MM.1S (cell line): ENCODE measurements around the gene AKAP13.

ENCODE experiments used
- DNase-seq: peaks from one replicate; pipeline ENCODE4 v3.0.0-alpha.2; 2015
- H2AFZ ChIP-seq: fragments of 300-600 bp; sonication (generic); 2 replicates; pipeline ENCODE4 v1.6.0; 2016; ENCODE audit warnings: antibody characterized with exemption, low read length
- H3F3A ChIP-seq: fragments of 300-600 bp; sonication (generic); 2 replicates; pipeline ENCODE4 v1.6.1; 2016; ENCODE audit warnings: mild to moderate bottlenecking, antibody characterized with exemption, low read length, moderate library complexity, mixed read lengths; ENCODE audit not compliant: insufficient read depth
- H3K27ac ChIP-seq: fragments of 300-600 bp; sonication (generic); 2 replicates; pipeline ENCODE4 v1.5.1; 2016; ENCODE audit warnings: mild to moderate bottlenecking, low read length
- H3K27me3 ChIP-seq: fragments of 300-600 bp; sonication (generic); replicated peaks from 2 replicates; pipeline ENCODE4 v1.6.0; 2016; ENCODE audit warnings: low read length; ENCODE audit not compliant: insufficient read depth
- H3K36me3 ChIP-seq: fragments of 300-600 bp; sonication (generic); replicated peaks from 2 replicates; pipeline ENCODE4 v1.6.1; 2016; ENCODE audit warnings: mild to moderate bottlenecking, low read length, mixed read lengths; ENCODE audit not compliant: insufficient read depth
- H3K4me1 ChIP-seq: fragments of 300-600 bp; sonication (generic); 2 replicates; pipeline ENCODE4 v1.6.1; 2016; ENCODE audit warnings: low read length, mixed read lengths
- H3K4me2 ChIP-seq: fragments of 300-600 bp; sonication (generic); 2 replicates; pipeline ENCODE4 v1.6.0; 2016; ENCODE audit warnings: low read depth, low read length
- H3K4me3 ChIP-seq: fragments of 300-600 bp; sonication (generic); 2 replicates; pipeline ENCODE4 v1.5.1; 2016; ENCODE audit warnings: low read length, mixed read lengths
- H3K79me2 ChIP-seq: fragments of 300-600 bp; sonication (generic); 2 replicates; pipeline ENCODE4 v1.6.1; 2016; ENCODE audit warnings: mixed run types, low read length, mixed read lengths
- H3K9ac ChIP-seq: fragments of 300-600 bp; sonication (generic); 2 replicates; pipeline ENCODE4 v1.6.1; 2016; ENCODE audit warnings: low read length, mixed read lengths
- H3K9me2 ChIP-seq: fragments of 300-600 bp; sonication (generic); replicated peaks from 2 replicates; pipeline ENCODE4 v1.6.1; 2016; ENCODE audit warnings: mild to moderate bottlenecking, low read length, mixed read lengths; ENCODE audit not compliant: insufficient read depth
- H3K9me3 ChIP-seq: fragments of 300-600 bp; sonication (generic); replicated peaks from 2 replicates; pipeline ENCODE4 v1.6.1; 2016; ENCODE audit warnings: mild to moderate bottlenecking, low read length, mixed read lengths; ENCODE audit not compliant: insufficient read depth
- H4K20me1 ChIP-seq: fragments of 300-600 bp; sonication (generic); 2 replicates; pipeline ENCODE4 v1.6.1; 2016; ENCODE audit warnings: mild to moderate bottlenecking, low read length, moderate library complexity, mixed read lengths; ENCODE audit not compliant: insufficient read depth
- EZH2 ChIP-seq: fragments of 300-600 bp; sonication (generic); optimal IDR thresholded peaks from 2 replicates; pipeline ENCODE3; 2017; ENCODE audit warnings: low read depth, mild to moderate bottlenecking, antibody characterized with exemption, low read length, mixed read lengths
- EZH2phosphoT487 ChIP-seq: fragments of 300-600 bp; sonication (generic); IDR thresholded peaks from 2 replicates; pipeline ENCODE4 v1.6.1; 2018; ENCODE audit warnings: antibody characterized with exemption, low read length
- TF ChIP-seq, protein P1 (sequence below): fragments of 300-600 bp; sonication (generic); IDR thresholded peaks from 2 replicates; pipeline ENCODE4 v1.5.1; 2016; ENCODE audit warnings: antibody characterized with exemption, low read length, mixed read lengths

AKAP13 gene

DNA sequence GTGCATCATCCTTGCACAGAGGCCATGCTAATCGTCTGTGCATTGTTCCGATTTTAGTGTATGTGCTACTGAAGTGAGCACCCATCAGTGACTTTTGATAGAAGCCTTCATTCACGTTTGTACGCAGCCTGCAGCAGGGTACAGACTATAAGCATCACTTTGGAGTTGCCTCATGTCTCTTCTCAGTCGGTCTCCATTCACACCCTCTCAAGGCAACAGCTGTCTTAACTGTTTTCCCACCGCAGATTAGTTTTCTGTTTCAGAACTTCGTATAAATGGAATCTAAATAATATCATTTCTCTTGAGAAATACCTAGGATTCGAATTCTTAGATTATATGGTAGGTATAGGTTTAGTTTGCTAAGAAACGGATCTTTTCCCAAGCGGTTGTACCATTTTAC lies 271.1 kb downstream of the AKAP13 start:
- Histone ChIP-seq H3K4me3 (no peak overlapping the region), H4K20me1 (no peaks in the 10 kb centered on the region), H3K79me2 (no peaks in the 10 kb centered on the region), H3K27me3 (no peaks in the 10 kb centered on the region), H3K4me1 (no peaks in the 10 kb centered on the region), H3K9me3 (no peaks in the 10 kb centered on the region), H2AFZ (no peak overlapping the region), H3K27ac (no peak overlapping the region), H3K9ac (no peak overlapping the region), H3K9me2 (no peaks in the 10 kb centered on the region), H3K4me2 (no peak overlapping the region), H3K36me3 (no peaks in the 10 kb centered on the region), H3F3A (no peaks in the 10 kb centered on the region)
- DNase-seq, result no peak
- TF ChIP-seq, protein P1, sequence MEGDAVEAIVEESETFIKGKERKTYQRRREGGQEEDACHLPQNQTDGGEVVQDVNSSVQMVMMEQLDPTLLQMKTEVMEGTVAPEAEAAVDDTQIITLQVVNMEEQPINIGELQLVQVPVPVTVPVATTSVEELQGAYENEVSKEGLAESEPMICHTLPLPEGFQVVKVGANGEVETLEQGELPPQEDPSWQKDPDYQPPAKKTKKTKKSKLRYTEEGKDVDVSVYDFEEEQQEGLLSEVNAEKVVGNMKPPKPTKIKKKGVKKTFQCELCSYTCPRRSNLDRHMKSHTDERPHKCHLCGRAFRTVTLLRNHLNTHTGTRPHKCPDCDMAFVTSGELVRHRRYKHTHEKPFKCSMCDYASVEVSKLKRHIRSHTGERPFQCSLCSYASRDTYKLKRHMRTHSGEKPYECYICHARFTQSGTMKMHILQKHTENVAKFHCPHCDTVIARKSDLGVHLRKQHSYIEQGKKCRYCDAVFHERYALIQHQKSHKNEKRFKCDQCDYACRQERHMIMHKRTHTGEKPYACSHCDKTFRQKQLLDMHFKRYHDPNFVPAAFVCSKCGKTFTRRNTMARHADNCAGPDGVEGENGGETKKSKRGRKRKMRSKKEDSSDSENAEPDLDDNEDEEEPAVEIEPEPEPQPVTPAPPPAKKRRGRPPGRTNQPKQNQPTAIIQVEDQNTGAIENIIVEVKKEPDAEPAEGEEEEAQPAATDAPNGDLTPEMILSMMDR, result no peak
- TF ChIP-seq EZH2 (no peak), EZH2phosphoT487 (no peak)

DNA sequence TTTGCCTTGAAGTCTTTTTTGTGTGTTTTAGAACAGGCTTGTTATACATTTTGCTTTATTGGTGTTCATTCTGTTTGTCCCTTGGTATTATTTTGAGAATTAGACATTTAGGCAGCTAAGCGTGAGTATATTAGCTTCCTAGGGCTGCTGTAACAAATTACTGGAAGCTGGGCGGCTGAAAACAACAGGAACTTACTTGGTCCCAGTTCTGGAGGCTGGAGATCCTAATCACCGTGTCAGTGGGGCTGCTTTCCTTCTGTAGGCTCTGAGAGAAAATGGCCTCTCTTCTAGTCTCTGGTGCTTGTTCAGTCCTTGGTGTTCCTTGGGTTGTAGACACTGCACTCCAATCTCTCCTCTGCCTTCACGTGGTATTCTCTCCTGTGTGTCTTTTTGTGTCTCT lies 272.1 kb downstream of the AKAP13 start:
- H4K20me1 ChIP-seq, result no peaks in the 10 kb centered on the region
- H3K9me2 ChIP-seq, result no peaks in the 10 kb centered on the region
- no peak overlapping the region for H3K4me3 ChIP-seq
- no peaks in the 10 kb centered on the region for H3K27me3 ChIP-seq
- H3K9ac ChIP-seq, result no peak overlapping the region
- DNase-seq, result no peak
- no peak for TF ChIP-seq EZH2
- TF ChIP-seq, protein P1, result no peak
- H3K4me1 ChIP-seq, result no peaks in the 10 kb centered on the region
- no peaks in the 10 kb centered on the region for H3K79me2 ChIP-seq
- H3F3A ChIP-seq, result no peaks in the 10 kb centered on the region
- no peaks in the 10 kb centered on the region for H3K36me3 ChIP-seq
- no peak overlapping the region for H3K27ac ChIP-seq
- no peaks in the 10 kb centered on the region for H3K9me3 ChIP-seq
- H2AFZ ChIP-seq, result no peak overlapping the region
- H3K4me2 ChIP-seq, result no peak overlapping the region

DNA sequence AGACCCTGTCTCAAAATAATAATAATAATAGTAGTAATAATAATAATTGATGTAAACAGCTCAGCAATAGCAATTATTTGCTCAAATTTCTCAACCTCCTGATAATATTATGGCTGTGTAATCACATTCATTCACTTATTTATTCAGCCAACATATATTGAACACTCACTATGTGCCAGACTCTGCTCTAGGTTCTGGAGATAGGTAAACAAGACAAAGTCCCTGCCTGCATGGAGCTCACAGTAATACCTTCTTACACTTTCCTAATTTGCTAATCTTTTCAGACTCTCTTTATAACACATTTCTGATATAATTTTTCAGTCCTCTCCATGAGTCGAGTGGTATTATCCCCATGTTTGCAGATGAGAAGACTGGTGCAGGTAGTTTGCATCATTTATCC lies 276.7 kb downstream of the AKAP13 start:
- Histone ChIP-seq H3K36me3 (no peaks in the 10 kb centered on the region), H4K20me1 (no peaks in the 10 kb centered on the region), H3K4me3 (no peak overlapping the region), H3K9me3 (no peaks in the 10 kb centered on the region), H3K9me2 (no peaks in the 10 kb centered on the region), H3K9ac (no peak overlapping the region), H3K79me2 (no peaks in the 10 kb centered on the region), H3K4me1 (no peaks in the 10 kb centered on the region), H3K27ac (no peak overlapping the region), H2AFZ (no peak overlapping the region), H3F3A (no peaks in the 10 kb centered on the region), H3K4me2 (no peak overlapping the region), H3K27me3 (no peaks in the 10 kb centered on the region)
- DNase-seq, result no peak
- TF ChIP-seq, protein P1, result no peak
- TF ChIP-seq EZH2 (no peak), EZH2phosphoT487 (no peak)

DNA sequence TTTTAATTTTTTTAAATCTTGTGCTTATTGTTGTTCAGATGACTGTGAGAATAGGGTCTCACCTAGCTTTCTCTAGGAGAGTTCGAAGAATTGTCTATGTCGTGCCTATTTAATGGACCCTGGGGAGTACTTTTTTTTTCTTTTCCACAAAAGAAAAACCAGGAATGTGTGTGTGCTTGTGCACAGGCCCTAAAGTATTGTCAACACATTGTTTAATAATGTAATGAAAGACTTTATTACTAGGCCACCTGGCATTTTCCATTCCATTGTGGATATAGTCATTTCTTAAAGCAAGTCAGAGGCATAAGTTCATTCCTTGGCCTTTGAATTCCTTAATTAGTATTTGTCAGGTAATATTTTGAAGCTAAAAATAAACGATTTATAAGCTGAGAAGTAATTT lies 278.4 kb downstream of the AKAP13 start:
- H3K9me2 ChIP-seq, result no peaks in the 10 kb centered on the region
- DNase-seq, result no peak

More for the DNA sequence above, 278.4 kb downstream of the AKAP13 start:
- no peaks in the 10 kb centered on the region for H3K79me2 ChIP-seq
- H3K4me2 ChIP-seq, result no peak overlapping the region
- H3K27me3 ChIP-seq, result no peaks in the 10 kb centered on the region
- no peaks in the 10 kb centered on the region for H3K4me1 ChIP-seq
- H3K36me3 ChIP-seq, result no peaks in the 10 kb centered on the region
- H4K20me1 ChIP-seq, result no peaks in the 10 kb centered on the region
- H3K27ac ChIP-seq, result no peak overlapping the region
- no peaks in the 10 kb centered on the region for H3K9me3 ChIP-seq
- no peaks in the 10 kb centered on the region for H3F3A ChIP-seq
- H3K9ac ChIP-seq, result no peak overlapping the region
- no peak overlapping the region for H3K4me3 ChIP-seq
- TF ChIP-seq EZH2 (no peak), EZH2phosphoT487 (no peak)
- TF ChIP-seq, protein P1, result no peak
- H2AFZ ChIP-seq, result no peak overlapping the region
